Parathyroid adenoma (tissue), 2 donors: ENCODE results near the gene DYRK3.

Source experiments
- H2AFZ ChIP-seq: fragments of 300-600 bp; sonication (generic); one replicate; pipeline ENCODE4 v1.7.0; 2017; ENCODE audit warnings: antibody characterized with exemption, mild to moderate bottlenecking
- H3K27ac ChIP-seq: fragments of 300-600 bp; sonication (generic); one replicate; pipeline ENCODE4 v1.7.0; 2017
- H3K27me3 ChIP-seq: fragments of 300-600 bp; sonication (generic); one replicate; pipeline ENCODE4 v1.7.0; 2017; ENCODE audit warnings: low read length; ENCODE audit not compliant: control insufficient read depth, insufficient read depth
- H3K36me3 ChIP-seq: fragments of 300-600 bp; sonication (generic); one replicate; pipeline ENCODE4 v1.7.0; 2017; ENCODE audit warnings: low read length; ENCODE audit not compliant: control insufficient read depth, insufficient read depth
- H3K4me1 ChIP-seq: fragments of 300-600 bp; sonication (generic); one replicate; pipeline ENCODE4 v1.7.0; 2017; ENCODE audit warnings: control low read depth
- H3K4me2 ChIP-seq: fragments of 300-600 bp; sonication (generic); one replicate; pipeline ENCODE4 v1.7.0; 2017; ENCODE audit warnings: low read length
- H3K4me3 ChIP-seq: fragments of 300-600 bp; sonication (generic); one replicate; pipeline ENCODE4 v1.7.0; 2017; ENCODE audit warnings: low read depth, low read length
- H3K79me2 ChIP-seq: fragments of 300-600 bp; sonication (generic); one replicate; pipeline ENCODE4 v1.7.0; 2017; ENCODE audit warnings: control low read depth
- H3K9ac ChIP-seq: fragments of 300-600 bp; sonication (generic); one replicate; pipeline ENCODE4 v1.7.0; 2017; ENCODE audit warnings: mild to moderate bottlenecking
- H3K9me3 ChIP-seq: fragments of 300-600 bp; sonication (generic); one replicate; pipeline ENCODE4 v1.7.0; 2017; ENCODE audit warnings: low read length; ENCODE audit not compliant: control insufficient read depth
- TF ChIP-seq, protein P1 (sequence below): fragments of 300-600 bp; sonication (generic); IDR thresholded peaks from one replicate; pipeline ENCODE4 v1.7.0; 2017; ENCODE audit warnings: antibody characterized with exemption, mild to moderate bottlenecking
- donor health status: primary hyperparathyroidism.

DYRK3 gene

DNA sequence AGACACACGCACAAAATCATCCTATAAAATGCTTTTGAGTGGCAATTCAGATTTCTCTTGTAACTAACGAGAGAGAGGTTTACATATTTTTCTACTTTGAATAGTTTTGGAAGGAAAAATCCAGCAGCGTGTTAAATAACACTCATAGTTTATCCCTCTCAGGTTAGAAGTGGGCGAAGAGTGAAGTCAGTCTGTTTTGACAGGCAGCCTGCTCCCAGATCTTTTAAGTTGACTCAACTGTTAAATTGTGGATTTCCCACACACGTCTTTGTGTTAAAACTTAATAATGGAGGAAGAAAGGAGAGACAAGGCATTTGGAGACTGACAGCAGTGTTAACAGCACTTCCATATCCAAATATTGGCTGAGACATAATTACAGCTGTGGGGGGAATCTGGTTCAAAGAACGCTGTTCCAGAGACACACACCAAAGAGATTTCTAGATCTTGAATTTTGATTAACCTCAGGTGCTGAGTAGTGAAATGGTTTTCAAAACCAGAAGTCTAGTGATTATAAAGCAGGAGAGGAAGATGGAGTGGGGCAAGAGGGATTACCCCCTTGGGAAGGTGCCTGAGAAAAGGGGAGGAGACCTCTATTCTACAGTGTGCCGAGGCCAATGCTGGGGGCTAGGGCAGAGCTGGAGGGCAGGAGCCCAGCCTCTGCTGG lies 52.0 kb downstream of the DYRK3 start:
- Histone ChIP-seq H3K9ac (no peak overlapping the region), H3K27ac (no peak overlapping the region), H3K36me3 (no peaks in the 10 kb centered on the region), H3K79me2 (peaks cover 23% of the 10 kb centered on the region), H3K9me3 (no peaks in the 10 kb centered on the region), H3K4me2 (peak overlapping the region; percentile 88), H3K27me3 (no peaks in the 10 kb centered on the region), H2AFZ (no peak overlapping the region), H3K4me3 (peak overlapping the region; percentile 85), H3K4me1 (peaks cover 19% of the 10 kb centered on the region)
- TF ChIP-seq, protein P1, sequence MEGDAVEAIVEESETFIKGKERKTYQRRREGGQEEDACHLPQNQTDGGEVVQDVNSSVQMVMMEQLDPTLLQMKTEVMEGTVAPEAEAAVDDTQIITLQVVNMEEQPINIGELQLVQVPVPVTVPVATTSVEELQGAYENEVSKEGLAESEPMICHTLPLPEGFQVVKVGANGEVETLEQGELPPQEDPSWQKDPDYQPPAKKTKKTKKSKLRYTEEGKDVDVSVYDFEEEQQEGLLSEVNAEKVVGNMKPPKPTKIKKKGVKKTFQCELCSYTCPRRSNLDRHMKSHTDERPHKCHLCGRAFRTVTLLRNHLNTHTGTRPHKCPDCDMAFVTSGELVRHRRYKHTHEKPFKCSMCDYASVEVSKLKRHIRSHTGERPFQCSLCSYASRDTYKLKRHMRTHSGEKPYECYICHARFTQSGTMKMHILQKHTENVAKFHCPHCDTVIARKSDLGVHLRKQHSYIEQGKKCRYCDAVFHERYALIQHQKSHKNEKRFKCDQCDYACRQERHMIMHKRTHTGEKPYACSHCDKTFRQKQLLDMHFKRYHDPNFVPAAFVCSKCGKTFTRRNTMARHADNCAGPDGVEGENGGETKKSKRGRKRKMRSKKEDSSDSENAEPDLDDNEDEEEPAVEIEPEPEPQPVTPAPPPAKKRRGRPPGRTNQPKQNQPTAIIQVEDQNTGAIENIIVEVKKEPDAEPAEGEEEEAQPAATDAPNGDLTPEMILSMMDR: no peak

DNA sequence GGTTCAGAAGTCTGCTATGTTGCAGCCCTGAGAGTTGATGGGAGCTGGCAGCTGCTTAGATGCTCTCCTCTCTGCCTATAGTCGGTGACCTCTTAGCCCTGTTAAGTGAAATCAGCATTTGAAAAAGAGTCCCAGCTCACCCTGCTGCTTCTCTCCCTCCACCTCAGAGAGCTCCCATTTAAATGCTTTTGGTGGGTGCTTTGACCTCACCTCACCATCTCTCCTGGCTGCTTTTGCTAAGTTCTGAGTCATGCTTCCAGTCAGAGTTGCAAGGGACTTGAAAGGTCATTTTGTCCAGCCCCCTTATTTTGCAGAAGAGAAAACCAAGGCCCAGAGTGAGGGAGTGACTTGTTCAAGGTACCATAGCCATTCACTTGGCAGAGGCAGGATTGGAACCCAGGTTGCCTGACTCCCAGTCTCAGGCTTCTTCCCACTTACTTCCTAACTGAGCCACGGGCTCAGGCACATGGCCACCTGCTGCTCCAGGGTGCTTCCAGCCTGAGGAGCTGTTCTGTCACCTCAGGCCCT lies 52.6 kb downstream of the DYRK3 start:
- peaks cover 25% of the 10 kb centered on the region for H3K4me1 ChIP-seq
- H3K4me3 ChIP-seq: no peak overlapping the region
- H3K79me2 ChIP-seq: peaks cover 23% of the 10 kb centered on the region
- TF ChIP-seq, protein P1: no peak
- no peak overlapping the region for H3K9ac ChIP-seq
- H3K9me3 ChIP-seq: no peaks in the 10 kb centered on the region
- no peaks in the 10 kb centered on the region for H3K36me3 ChIP-seq
- no peak overlapping the region for H3K27ac ChIP-seq
- H2AFZ ChIP-seq: no peak overlapping the region
- H3K4me2 ChIP-seq: peak overlapping the region; percentile 88
- no peaks in the 10 kb centered on the region for H3K27me3 ChIP-seq

DNA sequence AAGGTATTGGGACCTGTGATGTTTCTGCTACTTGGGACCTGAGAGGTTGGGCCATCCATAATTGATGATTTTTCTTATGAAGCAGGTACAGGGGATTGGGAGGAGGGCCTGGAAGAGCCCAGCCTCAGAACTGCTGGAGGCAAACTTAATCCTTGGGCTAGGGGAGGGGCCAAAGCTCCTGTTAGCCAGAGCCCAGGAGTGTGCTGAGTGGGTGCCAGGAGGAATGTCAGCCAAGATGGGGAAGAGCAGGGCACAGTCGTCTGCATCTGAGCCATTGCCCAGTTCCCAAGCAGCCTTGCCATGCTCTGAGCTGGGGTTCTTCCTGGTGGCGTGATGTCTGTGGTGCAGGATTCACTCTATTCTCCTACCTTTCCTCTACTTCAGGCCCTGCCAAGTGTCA lies 55.2 kb downstream of the DYRK3 start:
- Histone ChIP-seq H3K36me3 (no peaks in the 10 kb centered on the region), H3K27ac (no peak overlapping the region), H3K9ac (no peak overlapping the region), H3K9me3 (no peaks in the 10 kb centered on the region), H3K4me2 (no peak overlapping the region), H3K4me3 (no peak overlapping the region), H3K79me2 (peaks cover 42% of the 10 kb centered on the region), H2AFZ (no peak overlapping the region), H3K4me1 (peaks cover 46% of the 10 kb centered on the region), H3K27me3 (no peaks in the 10 kb centered on the region)
- TF ChIP-seq, protein P1: no peak

DNA sequence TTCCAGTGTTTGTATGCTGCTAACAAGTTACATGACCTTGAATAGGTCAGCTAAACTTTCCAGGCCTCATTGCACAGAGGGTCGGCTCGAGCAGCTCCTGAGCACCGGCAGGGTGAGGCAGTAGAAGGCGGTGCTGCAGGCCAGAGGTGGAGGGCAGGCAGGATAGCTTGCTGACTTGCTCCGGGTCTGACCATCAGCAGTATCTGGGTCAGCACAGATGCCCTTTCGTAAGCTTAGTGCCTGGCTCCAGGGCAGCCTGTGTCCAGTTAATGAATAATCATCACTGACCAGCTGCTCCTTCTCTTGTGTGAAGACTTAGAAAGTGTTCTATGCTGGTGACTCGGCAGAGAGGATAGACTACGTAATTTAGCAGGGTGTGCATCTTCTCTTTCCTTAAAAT lies 56.3 kb downstream of the DYRK3 start:
- H3K36me3 ChIP-seq: no peaks in the 10 kb centered on the region
- peaks cover 42% of the 10 kb centered on the region for H3K79me2 ChIP-seq
- H3K4me1 ChIP-seq: peaks cover 46% of the 10 kb centered on the region
- H3K27me3 ChIP-seq: no peaks in the 10 kb centered on the region
- no peak overlapping the region for H3K4me3 ChIP-seq
- H3K9me3 ChIP-seq: no peaks in the 10 kb centered on the region
- TF ChIP-seq, protein P1: no peak
- H3K4me2 ChIP-seq: peak overlapping the region; percentile 7
- no peak overlapping the region for H2AFZ ChIP-seq
- no peak overlapping the region for H3K27ac ChIP-seq
- no peak overlapping the region for H3K9ac ChIP-seq

DNA sequence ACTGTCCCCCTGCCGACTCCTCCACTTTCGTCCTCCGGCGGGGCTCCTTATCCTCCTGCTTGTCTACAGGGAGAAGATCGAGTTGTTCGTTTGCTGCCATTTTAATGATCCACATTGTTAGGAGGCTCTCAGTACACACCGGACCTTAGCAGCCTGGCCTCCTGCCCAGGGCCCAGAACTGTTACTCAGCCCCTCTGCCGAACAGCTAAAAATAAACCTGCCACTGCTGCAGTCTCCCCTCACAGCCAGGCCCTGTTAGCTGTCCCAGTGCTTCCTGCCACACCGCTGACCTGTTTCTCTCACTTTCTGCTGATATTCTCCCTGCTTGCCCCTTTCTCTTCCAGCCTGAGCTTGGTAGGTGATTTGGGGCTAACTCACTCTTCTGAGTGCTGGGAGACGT lies 57.7 kb downstream of the DYRK3 start:
- TF ChIP-seq, protein P1: no peak
- Histone ChIP-seq H3K4me3 (no peak overlapping the region), H3K79me2 (peaks cover 49% of the 10 kb centered on the region), H3K27ac (peak overlapping the region; percentile 59), H3K4me1 (peaks cover 42% of the 10 kb centered on the region), H3K27me3 (no peaks in the 10 kb centered on the region), H3K36me3 (no peaks in the 10 kb centered on the region), H3K9ac (no peak overlapping the region), H3K4me2 (peak overlapping the region; percentile 40), H3K9me3 (no peaks in the 10 kb centered on the region), H2AFZ (no peak overlapping the region)
